HEK293 (cell line): ENCODE data around the gene FGF9.

Experiments
- BCL11A ChIP-seq: fragments of 450-650 bp; formaldehyde crosslinking; IDR thresholded peaks from 2 replicates; pipeline ENCODE4 v1.5.1; 2016; ENCODE audit warnings: low read depth, missing biosample characterization, missing genetic modification characterization
- KLF10 ChIP-seq: fragments of 450-650 bp; IDR thresholded peaks from 2 replicates; pipeline ENCODE4 v1.5.1; 2018; ENCODE audit warnings: missing biosample characterization, mild to moderate bottlenecking, missing genetic modification characterization
- KLF8 ChIP-seq: fragments of 450-650 bp; formaldehyde crosslinking; IDR thresholded peaks from 2 replicates; pipeline ENCODE4 v1.5.1; 2016; ENCODE audit warnings: missing biosample characterization, missing genetic modification characterization
- MEIS1 ChIP-seq: sonication (generic); formaldehyde crosslinking; IDR thresholded peaks from 2 replicates; pipeline ENCODE4 v1.8.1; 2022; ENCODE audit warnings: missing genetic modification reagents, mild to moderate bottlenecking, borderline replicate concordance
- ZBTB20 ChIP-seq: fragments of 450-650 bp; formaldehyde crosslinking; IDR thresholded peaks from 2 replicates; pipeline ENCODE4 v1.5.1; 2016; ENCODE audit warnings: missing biosample characterization, missing genetic modification characterization
- ZBTB48 ChIP-seq: fragments of 450-650 bp; formaldehyde crosslinking; IDR thresholded peaks from 2 replicates; pipeline ENCODE4 v1.5.1; 2016; ENCODE audit warnings: missing biosample characterization, missing genetic modification characterization
- ZFHX2 ChIP-seq: fragments of 450-650 bp; formaldehyde crosslinking; conservative IDR thresholded peaks from 2 replicates; pipeline ENCODE4 v1.5.1; 2016; ENCODE audit warnings: missing biosample characterization, missing genetic modification characterization
- ZIC2 ChIP-seq: fragments of 450-650 bp; formaldehyde crosslinking; IDR thresholded peaks from 2 replicates; pipeline ENCODE4 v1.5.1; 2016; ENCODE audit warnings: missing biosample characterization, missing genetic modification characterization
- ZNF132 ChIP-seq: fragments of 450-650 bp; formaldehyde crosslinking; IDR thresholded peaks from 2 replicates; pipeline ENCODE4 v1.5.1; 2017; ENCODE audit warnings: missing biosample characterization, missing genetic modification characterization, borderline replicate concordance
- ZNF16 ChIP-seq: fragments of 450-650 bp; formaldehyde crosslinking; IDR thresholded peaks from 2 replicates; pipeline ENCODE4 v1.5.1; 2016; ENCODE audit warnings: low read depth, missing biosample characterization, missing genetic modification characterization
- ZNF341 ChIP-seq: fragments of 450-650 bp; formaldehyde crosslinking; IDR thresholded peaks from 2 replicates; pipeline ENCODE4; 2016; ENCODE audit warnings: low read depth, missing biosample characterization, missing genetic modification characterization
- ZNF529 ChIP-seq: fragments of 450-650 bp; formaldehyde crosslinking; IDR thresholded peaks from 2 replicates; pipeline ENCODE4 v1.5.1; 2017; ENCODE audit warnings: missing genetic modification characterization, missing biosample characterization; ENCODE audit not compliant: insufficient replicate concordance
- ZNF530 ChIP-seq: fragments of 450-650 bp; formaldehyde crosslinking; IDR thresholded peaks from 2 replicates; pipeline ENCODE4 v1.5.1; 2016; ENCODE audit warnings: low read depth, missing biosample characterization, missing genetic modification characterization
- ZNF561 ChIP-seq: fragments of 450-650 bp; IDR thresholded peaks from 2 replicates; pipeline ENCODE4 v1.5.1; 2018; ENCODE audit warnings: missing biosample characterization, missing genetic modification characterization, borderline replicate concordance
- ZNF600 ChIP-seq: fragments of 450-650 bp; formaldehyde crosslinking; IDR thresholded peaks from 2 replicates; pipeline ENCODE4 v1.5.1; 2016; ENCODE audit warnings: missing biosample characterization, missing genetic modification characterization
- ZNF658 ChIP-seq: fragments of 450-650 bp; formaldehyde crosslinking; IDR thresholded peaks from 2 replicates; pipeline ENCODE4; 2016; ENCODE audit warnings: missing biosample characterization, missing genetic modification characterization
- ZNF677 ChIP-seq: fragments of 450-650 bp; IDR thresholded peaks from 2 replicates; pipeline ENCODE4 v1.5.0; 2018; ENCODE audit warnings: missing biosample characterization, mild to moderate bottlenecking, missing genetic modification characterization, moderate library complexity
- ZNF707 ChIP-seq: fragments of 450-650 bp; formaldehyde crosslinking; IDR thresholded peaks from 2 replicates; pipeline ENCODE4 v1.5.1; 2016; ENCODE audit warnings: missing biosample characterization, missing genetic modification characterization
- ZNF777 ChIP-seq: fragments of 450-650 bp; formaldehyde crosslinking; IDR thresholded peaks from 2 replicates; pipeline ENCODE4 v1.5.1; 2017; ENCODE audit warnings: missing biosample characterization, missing genetic modification characterization, borderline replicate concordance
- ZNF843 ChIP-seq: fragments of 450-650 bp; formaldehyde crosslinking; IDR thresholded peaks from 2 replicates; pipeline ENCODE4 v1.5.1; 2016; ENCODE audit warnings: missing biosample characterization, missing genetic modification characterization
- ZXDB ChIP-seq: fragments of 450-650 bp; formaldehyde crosslinking; IDR thresholded peaks from 2 replicates; pipeline ENCODE4 v1.5.1; 2016; ENCODE audit warnings: missing biosample characterization, missing genetic modification characterization
- TF ChIP-seq, protein P1 (sequence below): fragments of 450-650 bp; formaldehyde crosslinking; IDR thresholded peaks from 2 replicates; pipeline ENCODE4 v1.5.1; 2016; ENCODE audit warnings: missing biosample characterization, missing genetic modification characterization
- TF ChIP-seq, protein P2 (sequence below): fragments of 450-650 bp; formaldehyde crosslinking; IDR thresholded peaks from 2 replicates; pipeline ENCODE4 v1.5.1; 2016; ENCODE audit warnings: missing biosample characterization, missing genetic modification characterization, low read depth
- TF ChIP-seq, protein P3 (sequence below): fragments of 450-650 bp; formaldehyde crosslinking; IDR thresholded peaks from 2 replicates; pipeline ENCODE4 v1.5.1; 2017; ENCODE audit warnings: missing biosample characterization, missing genetic modification characterization
- TF ChIP-seq, protein P4 (sequence below): fragments of 450-650 bp; formaldehyde crosslinking; IDR thresholded peaks from 2 replicates; pipeline ENCODE4 v1.5.1; 2016; ENCODE audit warnings: missing biosample characterization, missing genetic modification characterization
- TF ChIP-seq, protein P5 (sequence below): fragments of 450-650 bp; formaldehyde crosslinking; IDR thresholded peaks from 2 replicates; pipeline ENCODE4 v1.5.1; 2016; ENCODE audit warnings: missing biosample characterization, missing genetic modification characterization
- TF ChIP-seq, protein P6 (sequence below): fragments of 450-650 bp; formaldehyde crosslinking; IDR thresholded peaks from 2 replicates; pipeline ENCODE4 v1.5.1; 2016; ENCODE audit warnings: missing biosample characterization, missing genetic modification characterization

FGF9 gene

DNA sequence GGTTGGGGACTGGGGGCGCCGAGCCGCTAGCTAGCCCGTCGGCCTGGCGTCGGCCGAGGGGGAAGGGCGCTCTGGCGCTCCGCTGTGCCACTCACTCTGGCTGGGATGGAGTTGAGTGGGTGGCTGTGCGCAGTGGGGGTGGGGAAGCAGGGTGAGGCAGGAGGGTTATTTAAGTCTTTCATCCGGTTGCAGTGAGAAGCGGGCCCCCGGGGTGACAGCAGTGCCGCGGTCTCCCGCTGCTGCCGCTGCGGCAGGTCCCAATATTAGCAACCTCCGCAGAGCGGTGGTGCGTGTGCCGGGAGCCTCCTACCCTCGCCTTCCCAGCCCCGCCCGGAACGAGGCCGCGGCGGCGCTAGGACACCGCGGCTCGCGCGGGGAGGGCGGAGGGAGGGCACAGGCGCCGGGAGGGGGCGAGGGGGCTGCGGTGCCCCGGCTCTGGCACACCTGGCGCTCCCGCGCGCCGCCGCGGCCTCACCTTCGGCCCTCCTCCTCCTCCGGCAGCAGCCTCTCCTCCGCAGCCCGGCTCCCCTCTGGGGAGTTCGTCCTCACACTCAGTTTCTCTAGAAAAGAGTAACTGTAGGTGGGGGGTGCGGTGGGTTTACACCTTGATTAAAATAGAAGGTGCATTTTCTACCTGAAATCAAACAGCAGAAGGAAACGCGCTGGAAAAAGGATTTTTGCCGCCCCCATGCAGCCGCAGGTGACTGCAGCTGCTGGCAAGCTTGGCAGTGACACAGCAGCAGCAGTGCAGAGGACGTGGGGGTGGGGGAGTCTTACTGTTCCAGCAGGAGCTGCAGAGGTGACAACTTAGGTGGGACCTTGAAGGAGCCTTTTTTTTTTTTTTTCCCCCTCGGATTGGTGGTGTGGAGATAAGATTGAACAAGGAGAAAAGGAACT lies 4.5 kb downstream of the FGF9 start (continued):
- TF ChIP-seq MEIS1 (CRISPR knock-in tag) (no peak), ZNF132 (tag by site-specific recombination) (no peak), ZNF530 (tag by site-specific recombination) (no peak), KLF8 (tag by site-specific recombination) (peak; percentile 68; the same call in 1 of the 2 replicates), ZNF529 (tag by site-specific recombination) (no peak), ZIC2 (tag by site-specific recombination) (peak; percentile 98), BCL11A (tag by site-specific recombination) (no peak), ZFHX2 (tag by site-specific recombination) (peak; percentile 90), ZNF707 (tag by site-specific recombination) (no peak), ZNF777 (tag by site-specific recombination) (no peak), ZNF677 (tag by site-specific recombination) (no peak), ZBTB20 (tag by site-specific recombination) (peak; percentile 53; the same call in 1 of the 2 replicates), ZNF843 (tag by site-specific recombination) (peak; percentile 48; the same call in 1 of the 2 replicates), KLF10 (peak; percentile 15; the same call in 1 of the 2 replicates), ZNF658 (no peak), ZNF561 (tag by site-specific recombination) (0 out of 2 replicates have a peak, but pooled peaks have one; percentile 29), ZNF600 (tag by site-specific recombination) (peak; percentile 69), ZNF16 (no peak), ZNF341 (tag by site-specific recombination) (peak; percentile 63), ZBTB48 (tag by site-specific recombination) (no peak), ZXDB (tag by site-specific recombination) (peak; percentile 24; the same call in 1 of the 2 replicates)
- TF ChIP-seq, protein P1, sequence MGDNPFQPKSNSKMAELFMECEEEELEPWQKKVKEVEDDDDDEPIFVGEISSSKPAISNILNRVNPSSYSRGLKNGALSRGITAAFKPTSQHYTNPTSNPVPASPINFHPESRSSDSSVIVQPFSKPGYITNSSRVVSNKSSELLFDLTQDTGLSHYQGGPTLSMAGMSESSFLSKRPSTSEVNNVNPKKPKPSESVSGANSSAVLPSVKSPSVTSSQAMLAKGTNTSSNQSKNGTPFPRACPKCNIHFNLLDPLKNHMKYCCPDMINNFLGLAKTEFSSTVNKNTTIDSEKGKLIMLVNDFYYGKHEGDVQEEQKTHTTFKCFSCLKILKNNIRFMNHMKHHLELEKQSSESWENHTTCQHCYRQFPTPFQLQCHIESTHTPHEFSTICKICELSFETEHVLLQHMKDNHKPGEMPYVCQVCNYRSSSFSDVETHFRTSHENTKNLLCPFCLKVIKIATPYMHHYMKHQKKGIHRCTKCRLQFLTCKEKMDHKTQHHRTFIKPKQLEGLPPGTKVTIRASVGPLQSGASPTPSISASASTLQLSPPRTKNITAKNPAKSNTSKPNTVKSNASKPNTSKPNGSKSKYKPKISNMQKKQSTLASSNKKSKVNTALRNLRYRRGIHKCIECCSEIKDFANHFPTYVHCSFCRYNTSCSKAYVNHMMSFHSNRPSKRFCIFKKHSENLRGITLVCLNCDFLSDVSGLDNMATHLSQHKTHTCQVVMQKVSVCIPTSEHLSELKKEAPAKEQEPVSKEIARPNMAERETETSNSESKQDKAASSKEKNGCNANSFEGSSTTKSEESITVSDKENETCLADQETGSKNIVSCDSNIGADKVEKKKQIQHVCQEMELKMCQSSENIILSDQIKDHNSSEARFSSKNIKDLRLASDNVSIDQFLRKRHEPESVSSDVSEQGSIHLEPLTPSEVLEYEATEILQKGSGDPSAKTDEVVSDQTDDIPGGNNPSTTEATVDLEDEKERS: no peak
- TF ChIP-seq, protein P2, sequence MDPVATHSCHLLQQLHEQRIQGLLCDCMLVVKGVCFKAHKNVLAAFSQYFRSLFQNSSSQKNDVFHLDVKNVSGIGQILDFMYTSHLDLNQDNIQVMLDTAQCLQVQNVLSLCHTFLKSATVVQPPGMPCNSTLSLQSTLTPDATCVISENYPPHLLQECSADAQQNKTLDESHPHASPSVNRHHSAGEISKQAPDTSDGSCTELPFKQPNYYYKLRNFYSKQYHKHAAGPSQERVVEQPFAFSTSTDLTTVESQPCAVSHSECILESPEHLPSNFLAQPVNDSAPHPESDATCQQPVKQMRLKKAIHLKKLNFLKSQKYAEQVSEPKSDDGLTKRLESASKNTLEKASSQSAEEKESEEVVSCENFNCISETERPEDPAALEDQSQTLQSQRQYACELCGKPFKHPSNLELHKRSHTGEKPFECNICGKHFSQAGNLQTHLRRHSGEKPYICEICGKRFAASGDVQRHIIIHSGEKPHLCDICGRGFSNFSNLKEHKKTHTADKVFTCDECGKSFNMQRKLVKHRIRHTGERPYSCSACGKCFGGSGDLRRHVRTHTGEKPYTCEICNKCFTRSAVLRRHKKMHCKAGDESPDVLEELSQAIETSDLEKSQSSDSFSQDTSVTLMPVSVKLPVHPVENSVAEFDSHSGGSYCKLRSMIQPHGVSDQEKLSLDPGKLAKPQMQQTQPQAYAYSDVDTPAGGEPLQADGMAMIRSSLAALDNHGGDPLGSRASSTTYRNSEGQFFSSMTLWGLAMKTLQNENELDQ (tag by site-specific recombination): no peak
- TF ChIP-seq, protein P3, sequence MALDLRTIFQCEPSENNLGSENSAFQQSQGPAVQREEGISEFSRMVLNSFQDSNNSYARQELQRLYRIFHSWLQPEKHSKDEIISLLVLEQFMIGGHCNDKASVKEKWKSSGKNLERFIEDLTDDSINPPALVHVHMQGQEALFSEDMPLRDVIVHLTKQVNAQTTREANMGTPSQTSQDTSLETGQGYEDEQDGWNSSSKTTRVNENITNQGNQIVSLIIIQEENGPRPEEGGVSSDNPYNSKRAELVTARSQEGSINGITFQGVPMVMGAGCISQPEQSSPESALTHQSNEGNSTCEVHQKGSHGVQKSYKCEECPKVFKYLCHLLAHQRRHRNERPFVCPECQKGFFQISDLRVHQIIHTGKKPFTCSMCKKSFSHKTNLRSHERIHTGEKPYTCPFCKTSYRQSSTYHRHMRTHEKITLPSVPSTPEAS (tag by site-specific recombination): peak; percentile 42; the same call in 1 of the 2 replicates
- TF ChIP-seq, protein P4, sequence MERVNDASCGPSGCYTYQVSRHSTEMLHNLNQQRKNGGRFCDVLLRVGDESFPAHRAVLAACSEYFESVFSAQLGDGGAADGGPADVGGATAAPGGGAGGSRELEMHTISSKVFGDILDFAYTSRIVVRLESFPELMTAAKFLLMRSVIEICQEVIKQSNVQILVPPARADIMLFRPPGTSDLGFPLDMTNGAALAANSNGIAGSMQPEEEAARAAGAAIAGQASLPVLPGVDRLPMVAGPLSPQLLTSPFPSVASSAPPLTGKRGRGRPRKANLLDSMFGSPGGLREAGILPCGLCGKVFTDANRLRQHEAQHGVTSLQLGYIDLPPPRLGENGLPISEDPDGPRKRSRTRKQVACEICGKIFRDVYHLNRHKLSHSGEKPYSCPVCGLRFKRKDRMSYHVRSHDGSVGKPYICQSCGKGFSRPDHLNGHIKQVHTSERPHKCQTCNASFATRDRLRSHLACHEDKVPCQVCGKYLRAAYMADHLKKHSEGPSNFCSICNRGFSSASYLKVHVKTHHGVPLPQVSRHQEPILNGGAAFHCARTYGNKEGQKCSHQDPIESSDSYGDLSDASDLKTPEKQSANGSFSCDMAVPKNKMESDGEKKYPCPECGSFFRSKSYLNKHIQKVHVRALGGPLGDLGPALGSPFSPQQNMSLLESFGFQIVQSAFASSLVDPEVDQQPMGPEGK (tag by site-specific recombination): 0 out of 2 replicates have a peak, but pooled peaks have one; percentile 28
- TF ChIP-seq, protein P5, sequence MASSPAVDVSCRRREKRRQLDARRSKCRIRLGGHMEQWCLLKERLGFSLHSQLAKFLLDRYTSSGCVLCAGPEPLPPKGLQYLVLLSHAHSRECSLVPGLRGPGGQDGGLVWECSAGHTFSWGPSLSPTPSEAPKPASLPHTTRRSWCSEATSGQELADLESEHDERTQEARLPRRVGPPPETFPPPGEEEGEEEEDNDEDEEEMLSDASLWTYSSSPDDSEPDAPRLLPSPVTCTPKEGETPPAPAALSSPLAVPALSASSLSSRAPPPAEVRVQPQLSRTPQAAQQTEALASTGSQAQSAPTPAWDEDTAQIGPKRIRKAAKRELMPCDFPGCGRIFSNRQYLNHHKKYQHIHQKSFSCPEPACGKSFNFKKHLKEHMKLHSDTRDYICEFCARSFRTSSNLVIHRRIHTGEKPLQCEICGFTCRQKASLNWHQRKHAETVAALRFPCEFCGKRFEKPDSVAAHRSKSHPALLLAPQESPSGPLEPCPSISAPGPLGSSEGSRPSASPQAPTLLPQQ (tag by site-specific recombination): peak; percentile 35; the same call in 1 of the 2 replicates
- TF ChIP-seq, protein P6, sequence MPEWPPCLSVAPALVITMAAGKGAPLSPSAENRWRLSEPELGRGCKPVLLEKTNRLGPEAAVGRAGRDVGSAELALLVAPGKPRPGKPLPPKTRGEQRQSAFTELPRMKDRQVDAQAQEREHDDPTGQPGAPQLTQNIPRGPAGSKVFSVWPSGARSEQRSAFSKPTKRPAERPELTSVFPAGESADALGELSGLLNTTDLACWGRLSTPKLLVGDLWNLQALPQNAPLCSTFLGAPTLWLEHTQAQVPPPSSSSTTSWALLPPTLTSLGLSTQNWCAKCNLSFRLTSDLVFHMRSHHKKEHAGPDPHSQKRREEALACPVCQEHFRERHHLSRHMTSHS (tag by site-specific recombination): peak; percentile 51; the same call in 1 of the 2 replicates
